PC-9 (cell line): Measurements from ENCODE around the gene CDH13. TPM values are rescaled to one million over a fixed set of nuclear protein-coding genes. Genes with fewer than 3 reads are reported as not detected.

ENCODE experiments used
- BruUV-seq: library from RNA; stranded (reverse); fragments of 400-500 nt; replicated peaks from 2 replicates; lab custom pipeline; 2021; lab: Mats Ljungman, UMichigan
- CTCF ChIA-PET: fragments of 300-600 bp; sonication (Branson Sonifier 250); formaldehyde crosslinking; loops from one replicate; lab custom pipeline; 2022; ENCODE audit warnings: antibody characterized with exemption; lab: Charles Lee
- POLR2A ChIA-PET: fragments of 300-600 bp; sonication (Branson Sonifier 250); formaldehyde crosslinking; loops from one replicate; lab custom pipeline; 2022; ENCODE audit warnings: antibody characterized with exemption; ENCODE audit not compliant: unreplicated experiment; lab: Charles Lee
- DNase-seq, 2 experiments: peaks; one replicate each; pipeline versions ENCODE4 v3.0.0 to v3.0.0-alpha.2; 2015 to 2022; ENCODE audit warnings: mixed read lengths in 1 of 2
- H2AFZ ChIP-seq: fragments of 200-600 bp; sonication (generic); 2 replicates; pipeline ENCODE4 v1.8.1; 2017; ENCODE audit warnings: antibody characterized with exemption
- H3F3A ChIP-seq: fragments of 200-600 bp; sonication (generic); 2 replicates; pipeline ENCODE4 v1.8.1; 2017; ENCODE audit warnings: antibody characterized with exemption, mild to moderate bottlenecking, low read depth; ENCODE audit not compliant: insufficient read depth
- H3K27ac ChIP-seq: fragments of 200-600 bp; sonication (generic); 2 replicates; pipeline ENCODE4 v1.6.1; 2016; ENCODE audit warnings: mixed run types
- H3K27me3 ChIP-seq: fragments of 200-600 bp; sonication (generic); 2 replicates; pipeline ENCODE4 v1.6.1; 2016; ENCODE audit warnings: low read depth, mixed run types; ENCODE audit not compliant: insufficient read depth
- H3K36me3 ChIP-seq: fragments of 200-600 bp; sonication (generic); 2 replicates; pipeline ENCODE4 v1.6.1; 2016; ENCODE audit warnings: low read depth, mixed run types
- H3K4me1 ChIP-seq: fragments of 200-600 bp; sonication (generic); replicated peaks from 2 replicates; pipeline ENCODE4 v1.6.1; 2016; ENCODE audit warnings: mixed run types; ENCODE audit not compliant: insufficient read depth
- H3K4me2 ChIP-seq: fragments of 200-600 bp; sonication (generic); 2 replicates; pipeline ENCODE4 v1.6.1; 2017; ENCODE audit warnings: mixed run types
- H3K4me3 ChIP-seq: fragments of 200-600 bp; sonication (generic); 2 replicates; pipeline ENCODE4 v1.6.1; 2016; ENCODE audit warnings: mixed run types
- H3K79me2 ChIP-seq: fragments of 200-600 bp; sonication (generic); 2 replicates; pipeline ENCODE4 v1.6.1; 2017; ENCODE audit warnings: low read depth, mixed run types
- H3K9me2 ChIP-seq: fragments of 200-600 bp; sonication (generic); 2 replicates; pipeline ENCODE4 v1.8.1; 2017; ENCODE audit warnings: mild to moderate bottlenecking; ENCODE audit not compliant: insufficient read depth
- H3K9me3 ChIP-seq: fragments of 200-600 bp; sonication (generic); 2 replicates; pipeline ENCODE4 v1.8.1; 2016; ENCODE audit warnings: low read depth; ENCODE audit not compliant: insufficient read depth
- H4K20me1 ChIP-seq: fragments of 200-600 bp; sonication (generic); 2 replicates; pipeline ENCODE4 v1.8.1; 2017; ENCODE audit not compliant: insufficient read depth
- EZH2 ChIP-seq: fragments of 200-600 bp; sonication (generic); IDR thresholded peaks from 2 replicates; pipeline ENCODE4 v1.8.0; 2017; ENCODE audit warnings: antibody characterized with exemption, low read depth
- intact Hi-C: fragments of 100-400 bp; cut with micrococcal nuclease; formaldehyde crosslinking; loops from one replicate; pipeline ENCODE4 v1.10.0; 2022; ENCODE audit not compliant: unreplicated experiment
- total RNA-seq: library from RNA; stranded (reverse); gene quantifications from 2 replicates; pipeline ENCODE4 v1.2.3, GENCODE V29; 2021
- TF ChIP-seq, protein P1 (sequence below): fragments of 200-600 bp; sonication (generic); conservative IDR thresholded peaks from 2 replicates; pipeline ENCODE4 v1.6.1; 2017; ENCODE audit warnings: mixed run types, antibody characterized with exemption, mild to moderate bottlenecking, moderate library complexity

CDH13 gene
- total RNA-seq, 1 experiment from 2014 or later: 0.24 TPM

DNA sequence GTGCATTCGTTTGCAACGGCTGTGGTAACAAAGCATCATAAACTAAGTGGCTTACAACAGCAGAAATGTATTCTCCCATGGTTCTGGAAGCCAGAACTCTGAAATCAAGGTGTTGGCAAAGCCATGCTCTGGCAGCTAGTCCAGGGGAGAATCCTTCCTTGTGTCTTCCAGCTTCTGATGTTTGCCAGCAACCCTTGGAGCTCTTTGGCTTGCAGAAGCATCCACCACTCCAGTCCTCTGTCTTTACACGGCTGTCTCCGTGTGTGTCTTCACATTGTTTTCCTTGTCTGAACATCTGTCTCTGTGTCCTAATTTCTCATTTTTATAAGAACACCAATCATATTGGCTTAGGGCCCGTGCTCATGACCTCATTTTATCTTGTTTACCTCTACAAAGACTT, 915.7 kb downstream of the CDH13 start:
- POLR2A ChIA-PET: no interaction called here
- Histone ChIP-seq H3K79me2 (no peaks in the 10 kb centered on the region), H3F3A (no peaks in the 10 kb centered on the region), H3K27ac (no peak overlapping the region), H3K36me3 (no peaks in the 10 kb centered on the region), H3K4me3 (no peak overlapping the region), H3K9me2 (no peaks in the 10 kb centered on the region), H3K9me3 (no peaks in the 10 kb centered on the region), H4K20me1 (no peaks in the 10 kb centered on the region), H2AFZ (no peak overlapping the region), H3K4me1 (no peaks in the 10 kb centered on the region), H3K4me2 (no peak overlapping the region), H3K27me3 (peaks cover 7% of the 10 kb centered on the region; the same call in 1 of the 2 replicates)
- DNase-seq: no peak
- no TSS peak for BruUV-seq
- CTCF ChIA-PET: no interaction called here
- intact Hi-C loops: no loop called here
- TF ChIP-seq, protein P1, sequence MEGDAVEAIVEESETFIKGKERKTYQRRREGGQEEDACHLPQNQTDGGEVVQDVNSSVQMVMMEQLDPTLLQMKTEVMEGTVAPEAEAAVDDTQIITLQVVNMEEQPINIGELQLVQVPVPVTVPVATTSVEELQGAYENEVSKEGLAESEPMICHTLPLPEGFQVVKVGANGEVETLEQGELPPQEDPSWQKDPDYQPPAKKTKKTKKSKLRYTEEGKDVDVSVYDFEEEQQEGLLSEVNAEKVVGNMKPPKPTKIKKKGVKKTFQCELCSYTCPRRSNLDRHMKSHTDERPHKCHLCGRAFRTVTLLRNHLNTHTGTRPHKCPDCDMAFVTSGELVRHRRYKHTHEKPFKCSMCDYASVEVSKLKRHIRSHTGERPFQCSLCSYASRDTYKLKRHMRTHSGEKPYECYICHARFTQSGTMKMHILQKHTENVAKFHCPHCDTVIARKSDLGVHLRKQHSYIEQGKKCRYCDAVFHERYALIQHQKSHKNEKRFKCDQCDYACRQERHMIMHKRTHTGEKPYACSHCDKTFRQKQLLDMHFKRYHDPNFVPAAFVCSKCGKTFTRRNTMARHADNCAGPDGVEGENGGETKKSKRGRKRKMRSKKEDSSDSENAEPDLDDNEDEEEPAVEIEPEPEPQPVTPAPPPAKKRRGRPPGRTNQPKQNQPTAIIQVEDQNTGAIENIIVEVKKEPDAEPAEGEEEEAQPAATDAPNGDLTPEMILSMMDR: no peak
- no peak for TF ChIP-seq EZH2

DNA sequence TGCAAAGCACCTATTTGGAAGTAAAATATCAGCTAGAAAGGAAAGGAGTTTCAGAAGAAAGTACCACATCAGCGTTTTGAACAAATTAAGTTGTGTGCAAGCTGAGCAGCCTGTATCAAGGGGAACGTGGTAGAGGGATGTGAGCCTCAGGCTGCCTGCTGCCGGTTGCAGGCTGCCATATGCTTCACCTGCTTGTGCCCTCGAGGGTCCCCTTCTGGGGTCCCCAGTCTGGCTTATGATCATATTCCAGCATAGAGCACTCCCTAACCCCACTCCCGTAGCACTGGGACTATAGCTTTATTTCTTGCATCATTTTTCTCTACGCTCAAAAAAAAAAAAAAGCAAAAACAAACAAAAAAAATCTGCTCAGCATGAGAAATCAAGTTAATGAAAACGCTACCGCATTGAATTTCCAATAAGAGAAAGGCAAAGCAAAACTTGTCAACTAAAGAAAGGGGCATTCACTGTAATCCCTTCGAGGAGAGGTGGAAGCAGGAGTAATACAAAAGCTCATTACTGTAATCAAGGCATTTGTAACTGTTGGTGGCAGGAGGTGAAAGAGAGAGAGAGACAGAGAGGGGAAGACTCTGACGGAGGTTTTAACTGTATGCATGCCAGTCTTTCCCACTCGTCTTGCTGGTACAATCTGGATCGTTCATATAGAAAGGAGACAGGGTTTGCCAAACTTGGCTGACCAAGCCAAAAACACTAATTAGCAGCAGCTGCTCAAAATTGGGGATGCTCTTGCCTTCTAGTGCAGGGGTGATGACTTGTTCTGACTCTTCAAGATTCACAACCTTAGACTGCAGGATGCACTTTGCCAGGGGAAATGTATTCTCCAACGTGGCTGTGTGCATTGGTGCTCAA, 922.8 kb downstream of the CDH13 start:
- Histone ChIP-seq H3K27me3 (peaks cover 3% of the 10 kb centered on the region; the same call in 1 of the 2 replicates), H4K20me1 (no peaks in the 10 kb centered on the region), H3F3A (no peaks in the 10 kb centered on the region), H3K9me2 (no peaks in the 10 kb centered on the region; the same call in 1 of the 2 replicates), H3K4me2 (no peak overlapping the region), H3K36me3 (no peaks in the 10 kb centered on the region), H3K4me3 (no peak overlapping the region), H3K79me2 (no peaks in the 10 kb centered on the region), H3K27ac (no peak overlapping the region), H3K4me1 (no peaks in the 10 kb centered on the region), H2AFZ (no peak overlapping the region), H3K9me3 (no peaks in the 10 kb centered on the region)
- intact Hi-C loops: no loop called here
- no TSS peak for BruUV-seq
- TF ChIP-seq, protein P1: no peak
- no peak for TF ChIP-seq EZH2
- POLR2A ChIA-PET: no interaction called here
- CTCF ChIA-PET: no interaction called here
- DNase-seq: no peak

DNA sequence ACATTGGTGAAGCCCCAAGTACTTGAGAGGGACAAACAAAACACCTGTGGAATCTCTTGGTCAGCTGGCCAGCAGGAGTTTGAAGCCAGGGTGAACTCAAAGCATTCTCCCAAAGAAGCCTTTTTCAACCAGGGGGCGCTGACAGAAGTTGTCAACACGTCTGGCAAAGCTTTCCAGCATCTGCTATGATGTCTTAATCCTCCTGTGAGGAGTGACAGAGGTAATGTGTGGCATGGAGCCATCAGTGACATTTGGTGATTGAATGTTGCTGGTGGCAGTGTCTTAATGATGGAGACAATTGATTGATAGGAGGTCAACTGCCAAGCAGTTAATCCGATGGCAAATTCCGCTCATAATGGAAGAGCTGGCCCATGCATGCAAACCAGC, 923.4 kb downstream of the CDH13 start:
- H3K4me2 ChIP-seq: no peak overlapping the region
- no peaks in the 10 kb centered on the region for H3K9me3 ChIP-seq
- ChIA-PET CTCF (no interaction called here), POLR2A (no interaction called here)
- no peaks in the 10 kb centered on the region for H3K36me3 ChIP-seq
- H3F3A ChIP-seq: no peaks in the 10 kb centered on the region
- H4K20me1 ChIP-seq: no peaks in the 10 kb centered on the region
- no peak overlapping the region for H3K4me3 ChIP-seq
- no peaks in the 10 kb centered on the region for H3K79me2 ChIP-seq
- TF ChIP-seq, protein P1: no peak
- TF ChIP-seq EZH2: no peak
- no TSS peak for BruUV-seq
- no peak overlapping the region for H2AFZ ChIP-seq
- H3K27ac ChIP-seq: no peak overlapping the region
- no peaks in the 10 kb centered on the region; the same call in 1 of the 2 replicates for H3K9me2 ChIP-seq
- peaks cover 3% of the 10 kb centered on the region; the same call in 1 of the 2 replicates for H3K27me3 ChIP-seq
- no peak for DNase-seq
- intact Hi-C loops: no loop called here
- H3K4me1 ChIP-seq: no peaks in the 10 kb centered on the region
